T-helper 1 cell (primary cell): ENCODE results near the gene KIF3C.
"Not testable (repeated sequence)": the region's sequence is repeated elsewhere in the genome, so short reads cannot be mapped to it uniquely, and the experiment has no call there.

Experiments used
- DNase-seq, 5 donors: peaks; one replicate each; pipeline ENCODE4 v3.0.0-alpha.2; 2012 to 2020
- total RNA-seq, 4 donors: gene quantifications; one replicate each; lab custom pipeline; 2026; lab: John Stamatoyannopoulos, UW

Gene KIF3C
- 5.1 to 7.2 (median 6.0) reads per million in 4 donors for total RNA-seq

- peak; percentile 50 to 68 (median 64) for DNase-seq
Observed at GRCh38 chr2:25982273-25982967, at the start of gene KIF3C. Gene KIF3C (minus strand): TSS chr2:25982497. CDS start chr2:25981917, 580 bp downstream.

- DNase-seq, result not testable (repeated sequence)
Observed at GRCh38 chr2:26028083-26028482, 45.8 kb upstream of the KIF3C start.

GRCh38 chr2:26025509-26025908 lies 43.2 kb upstream of the KIF3C start:
- DNase-seq, result no peak

GRCh38 chr2:26024260-26024659 lies 42.0 kb upstream of the KIF3C start:
- no peak for DNase-seq

GRCh38 chr2:26020231-26020640 lies 37.9 kb upstream of the KIF3C start:
- DNase-seq, result no peak

GRCh38 chr2:26018184-26019055 lies 36.1 kb upstream of the KIF3C start:
- peak in 1 of 5 donors; percentile 30 for DNase-seq

GRCh38 chr2:26017464-26018183 lies 35.3 kb upstream of the KIF3C start:
- no peak for DNase-seq

- DNase-seq, result not testable (repeated sequence)
Observed at GRCh38 chr2:26016706-26017045, 34.4 kb upstream of the KIF3C start.

- no peak for DNase-seq
Observed at GRCh38 chr2:26016012-26016705, 33.9 kb upstream of the KIF3C start.

- DNase-seq, result no peak
Observed at GRCh38 chr2:26013668-26014067, 31.4 kb upstream of the KIF3C start.

GRCh38 chr2:26011990-26012856 lies 29.9 kb upstream of the KIF3C start:
- no peak for DNase-seq

GRCh38 chr2:26011609-26011989 lies 29.3 kb upstream of the KIF3C start:
- DNase-seq, result no peak

- no peak for DNase-seq
Observed at GRCh38 chr2:26010943-26011342, 28.6 kb upstream of the KIF3C start.

- no peak for DNase-seq
Observed at GRCh38 chr2:26009567-26009963, 27.3 kb upstream of the KIF3C start.

GRCh38 chr2:26008851-26009566 lies 26.7 kb upstream of the KIF3C start:
- DNase-seq, result no peak

- no peak for DNase-seq
Observed at GRCh38 chr2:26008095-26008494, 25.8 kb upstream of the KIF3C start.

- no peak for DNase-seq
Observed at GRCh38 chr2:26002632-26003310, 20.5 kb upstream of the KIF3C start.

GRCh38 chr2:26001743-26002351 lies 19.6 kb upstream of the KIF3C start:
- DNase-seq, result no peak

- DNase-seq, result no peak
Observed at GRCh38 chr2:26000561-26001082, 18.3 kb upstream of the KIF3C start.

- DNase-seq, result not testable (repeated sequence)
Observed at GRCh38 chr2:25999406-25999805, 17.1 kb upstream of the KIF3C start.
